Gastroesophageal sphincter (tissue), 3 donors: ENCODE measurements around the gene SGIP1.

ENCODE experiments used
- EP300 ChIP-seq: sonication (generic); formaldehyde crosslinking; IDR thresholded peaks from one replicate; pipeline ENCODE4 v1.6.1; 2017; ENCODE audit warnings: antibody characterized with exemption, mild to moderate bottlenecking
- POLR2A ChIP-seq, 2 donors: fragments of 450-650 bp; IDR thresholded peaks; one replicate each; pipeline ENCODE4 v1.6.1; 2017; ENCODE audit warnings: antibody characterized with exemption in 2 of 2, mild to moderate bottlenecking in 2 of 2, moderate library complexity in 1 of 2
- POLR2AphosphoS5 ChIP-seq: sonication (generic); formaldehyde crosslinking; IDR thresholded peaks from one replicate; pipeline ENCODE4 v1.6.1; 2017; ENCODE audit warnings: antibody characterized with exemption
- TF ChIP-seq, protein P1 (sequence below), 4 experiments: fragments of 200-600 bp in 2 of 4; fragments of 450-650 bp in 2 of 4; sonication (generic) in 1 of 4; IDR thresholded peaks; one replicate each; pipeline ENCODE4 v1.5.1; 2017 to 2019; ENCODE audit warnings: antibody characterized with exemption in 4 of 4, mild to moderate bottlenecking in 2 of 4, moderate library complexity in 2 of 4

DNA sequence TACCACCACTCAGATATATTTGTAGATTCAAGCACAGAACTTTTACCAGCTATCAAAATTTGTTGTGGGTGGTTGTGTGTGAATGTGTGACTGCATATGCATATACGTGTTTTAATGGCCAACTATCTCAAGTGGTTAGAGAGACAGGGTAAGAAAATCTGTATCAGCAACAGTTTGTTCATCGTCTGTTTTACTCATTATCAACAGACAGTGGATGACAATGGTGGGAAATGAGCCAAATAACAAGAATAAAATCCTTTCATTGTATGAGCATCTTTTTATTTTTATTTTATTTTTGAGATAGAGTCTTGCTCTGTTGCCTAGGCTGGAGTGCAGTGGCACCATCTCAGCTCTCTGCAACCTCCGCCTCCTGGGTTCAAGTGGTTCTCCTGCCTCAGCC, 195.6 kb downstream of the SGIP1 start:
- TF ChIP-seq, protein P1, sequence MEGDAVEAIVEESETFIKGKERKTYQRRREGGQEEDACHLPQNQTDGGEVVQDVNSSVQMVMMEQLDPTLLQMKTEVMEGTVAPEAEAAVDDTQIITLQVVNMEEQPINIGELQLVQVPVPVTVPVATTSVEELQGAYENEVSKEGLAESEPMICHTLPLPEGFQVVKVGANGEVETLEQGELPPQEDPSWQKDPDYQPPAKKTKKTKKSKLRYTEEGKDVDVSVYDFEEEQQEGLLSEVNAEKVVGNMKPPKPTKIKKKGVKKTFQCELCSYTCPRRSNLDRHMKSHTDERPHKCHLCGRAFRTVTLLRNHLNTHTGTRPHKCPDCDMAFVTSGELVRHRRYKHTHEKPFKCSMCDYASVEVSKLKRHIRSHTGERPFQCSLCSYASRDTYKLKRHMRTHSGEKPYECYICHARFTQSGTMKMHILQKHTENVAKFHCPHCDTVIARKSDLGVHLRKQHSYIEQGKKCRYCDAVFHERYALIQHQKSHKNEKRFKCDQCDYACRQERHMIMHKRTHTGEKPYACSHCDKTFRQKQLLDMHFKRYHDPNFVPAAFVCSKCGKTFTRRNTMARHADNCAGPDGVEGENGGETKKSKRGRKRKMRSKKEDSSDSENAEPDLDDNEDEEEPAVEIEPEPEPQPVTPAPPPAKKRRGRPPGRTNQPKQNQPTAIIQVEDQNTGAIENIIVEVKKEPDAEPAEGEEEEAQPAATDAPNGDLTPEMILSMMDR (IDR thresholded peaks at IDR 0.05) = no peak
- TF ChIP-seq POLR2A (IDR thresholded peaks at IDR 0.05) (no peak), POLR2AphosphoS5 (no peak), EP300 (no peak)
